Karpas-422 (cell line): Measurements from ENCODE around the gene GSTT2B. TPM values are rescaled to one million over a fixed set of nuclear protein-coding genes. Genes with fewer than 3 reads are reported as not detected.
"Not testable (repeated sequence)": the region's sequence is repeated elsewhere in the genome, so short reads cannot be mapped to it uniquely, and the experiment has no call there.

Source experiments
- DNase-seq: peaks from one replicate; pipeline ENCODE4 v3.0.0-alpha.2; 2015
- H2AFZ ChIP-seq: fragments of 200-600 bp; sonication (generic); 2 replicates; pipeline ENCODE4 v1.6.1; 2014; ENCODE audit warnings: antibody characterized with exemption, low read length, mixed read lengths
- H3K27ac ChIP-seq: fragments of 200-600 bp; sonication (generic); 2 replicates; pipeline ENCODE4 v1.5.1; 2014; ENCODE audit warnings: mild to moderate bottlenecking, low read length, moderate library complexity
- H3K27me3 ChIP-seq: fragments of 200-600 bp; sonication (generic); 2 replicates; pipeline ENCODE4 v1.6.1; 2014; ENCODE audit warnings: low read length, mixed read lengths
- H3K36me3 ChIP-seq: fragments of 200-600 bp; sonication (generic); 2 replicates; pipeline ENCODE4 v1.6.1; 2014; ENCODE audit warnings: low read length, mixed read lengths; ENCODE audit not compliant: insufficient read depth
- H3K4me1 ChIP-seq: fragments of 200-600 bp; sonication (generic); 2 replicates; pipeline ENCODE4 v1.6.1; 2014; ENCODE audit warnings: mild to moderate bottlenecking, low read length, mixed read lengths
- H3K4me2 ChIP-seq: fragments of 200-600 bp; sonication (generic); 2 replicates; pipeline ENCODE4 v1.6.1; 2014; ENCODE audit warnings: low read length, low read depth, mild to moderate bottlenecking; ENCODE audit not compliant: poor library complexity, severe bottlenecking
- H3K4me3 ChIP-seq: fragments of 200-600 bp; sonication (generic); 2 replicates; pipeline ENCODE4 v1.5.1; 2014; ENCODE audit warnings: mild to moderate bottlenecking, antibody characterized with exemption, low read length, mixed read lengths
- H3K79me2 ChIP-seq: fragments of 200-600 bp; sonication (generic); 2 replicates; pipeline ENCODE4 v1.6.1; 2014; ENCODE audit warnings: mild to moderate bottlenecking, low read length, mixed read lengths
- H3K9ac ChIP-seq: fragments of 200-600 bp; sonication (generic); 2 replicates; pipeline ENCODE4 v1.6.0; 2014; ENCODE audit warnings: low read length
- H3K9me2 ChIP-seq: fragments of 200-600 bp; sonication (generic), shearing (Covaris generic); replicated peaks from 2 replicates; pipeline ENCODE4 v1.6.0; 2014; ENCODE audit warnings: mild to moderate bottlenecking, low read length, moderate library complexity; ENCODE audit not compliant: insufficient read depth
- H3K9me3 ChIP-seq: fragments of 300-700, 200-600 bp; sonication (generic); 2 replicates; pipeline ENCODE4 v1.6.1; 2014; ENCODE audit warnings: low read length, mixed read lengths
- H4K20me1 ChIP-seq: fragments of 200-600 bp; sonication (generic); 2 replicates; pipeline ENCODE4 v1.6.1; 2014; ENCODE audit warnings: mild to moderate bottlenecking, antibody characterized with exemption, low read length, low read depth; ENCODE audit not compliant: insufficient read depth
- total RNA-seq: library from RNA; depleted of rRNA; stranded (reverse); fragments of >200 nt; shearing (Covaris generic); gene quantifications from 2 replicates; pipeline ENCODE4 v1.2.3, GENCODE V29; 2014; ENCODE audit warnings: low replicate concordance

GSTT2B gene
- total RNA-seq, 1 experiment from 2014 or later, result not detected

DNA sequence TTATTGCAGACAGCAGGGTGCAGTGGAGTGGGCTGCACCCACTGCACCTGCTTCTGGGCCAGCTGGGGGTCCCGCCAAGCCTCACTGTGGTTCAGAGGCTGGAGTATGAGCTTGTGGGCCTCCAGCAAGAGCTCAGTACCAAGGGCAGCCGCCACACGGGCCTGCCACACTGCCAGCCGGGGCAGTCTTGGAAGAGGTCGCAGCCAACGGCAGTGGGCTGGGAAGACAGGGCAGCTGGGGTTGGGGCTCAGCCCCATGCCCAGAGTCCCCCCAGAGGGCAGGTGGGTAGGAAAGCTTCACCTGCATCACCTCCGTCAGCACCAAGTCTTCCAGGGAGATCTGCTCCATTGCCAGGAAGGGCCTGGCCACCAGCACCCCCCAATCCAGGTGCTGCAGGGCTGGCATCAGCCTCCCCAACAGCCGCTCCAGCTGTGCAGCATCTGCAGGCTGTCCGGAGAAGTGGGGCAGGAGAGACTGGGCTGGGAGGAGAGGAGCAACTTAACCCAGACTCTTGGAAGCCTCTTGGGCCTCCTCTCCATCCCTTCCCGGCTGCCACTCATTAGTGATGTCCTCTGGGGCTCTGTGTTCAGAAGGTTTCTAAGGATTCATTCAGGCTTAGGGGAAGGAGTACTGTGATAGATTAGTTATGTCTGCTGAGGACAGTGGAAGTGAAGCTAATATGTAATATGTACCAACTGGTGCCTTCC lies 45.4 kb upstream of the GSTT2B start:
- H3K27ac ChIP-seq, result no peak overlapping the region
- no peaks in the 10 kb centered on the region; the same call in 1 of the 2 replicates for H3K27me3 ChIP-seq
- no peaks in the 10 kb centered on the region for H4K20me1 ChIP-seq
- no peak overlapping the region for H3K4me2 ChIP-seq
- H3K4me3 ChIP-seq, result no peak overlapping the region
- H3K4me1 ChIP-seq, result peaks cover 6% of the 10 kb centered on the region; the same call in 1 of the 2 replicates
- no peaks in the 10 kb centered on the region for H3K36me3 ChIP-seq
- H3K9me2 ChIP-seq, result no peaks in the 10 kb centered on the region
- no peaks in the 10 kb centered on the region for H3K9me3 ChIP-seq
- H3K79me2 ChIP-seq, result no peaks in the 10 kb centered on the region
- H2AFZ ChIP-seq, result no peak overlapping the region
- peak; percentile 35 for DNase-seq
- H3K9ac ChIP-seq, result no peak overlapping the region

GRCh38 chr22:24005201-24005600 lies 44.2 kb upstream of the GSTT2B start, which contains the start of gene GSTT4:
Gene GSTT4, minus strand, starts transcription at chr22:24005453. Its CDS starts 97 bp downstream, at chr22:24005356.
- Histone ChIP-seq H3K4me2 (no peak within 1 kb of the TSS), H3K79me2 (no peaks in the 10 kb centered on the region), H3K36me3 (no peaks in the 10 kb centered on the region), H3K9me2 (no peaks in the 10 kb centered on the region), H3K9ac (no peak within 1 kb of the TSS), H4K20me1 (no peaks in the 10 kb centered on the region), H3K4me3 (no peak within 1 kb of the TSS), H2AFZ (no peak within 1 kb of the TSS), H3K4me1 (no peaks in the 10 kb centered on the region), H3K27me3 (no peaks in the 10 kb centered on the region; the same call in 1 of the 2 replicates), H3K27ac (no peak within 1 kb of the TSS), H3K9me3 (no peaks in the 10 kb centered on the region)
- peak; percentile 37 for DNase-seq

DNA sequence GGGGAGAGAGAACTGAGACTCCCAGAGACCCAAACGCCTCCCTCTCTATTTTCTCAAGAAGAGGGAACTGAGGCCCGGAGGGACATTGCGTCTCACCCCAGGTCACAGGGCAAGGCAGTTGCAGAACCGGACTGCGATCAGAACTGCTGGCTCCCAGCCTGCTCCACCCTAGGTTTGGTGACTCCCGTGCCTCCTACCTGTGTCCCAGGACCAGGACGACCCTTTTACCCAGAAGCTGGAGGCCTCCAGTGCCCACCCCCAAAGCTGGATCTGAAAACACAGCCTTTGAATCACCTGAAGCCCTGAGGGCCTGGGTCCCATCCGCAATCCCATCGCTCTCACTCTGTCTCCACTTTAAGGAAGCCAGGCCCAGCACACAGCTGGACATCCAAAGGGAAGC lies 42.9 kb upstream of the GSTT2B start:
- H3K9me2 ChIP-seq, result no peaks in the 10 kb centered on the region
- H3K9me3 ChIP-seq, result no peaks in the 10 kb centered on the region
- H3K4me2 ChIP-seq, result no peak overlapping the region
- H3K4me3 ChIP-seq, result no peak overlapping the region
- no peak overlapping the region for H2AFZ ChIP-seq
- no peak for DNase-seq
- H3K9ac ChIP-seq, result no peak overlapping the region
- H3K79me2 ChIP-seq, result no peaks in the 10 kb centered on the region
- no peaks in the 10 kb centered on the region for H3K4me1 ChIP-seq
- H3K36me3 ChIP-seq, result no peaks in the 10 kb centered on the region
- H3K27ac ChIP-seq, result no peak overlapping the region
- no peaks in the 10 kb centered on the region for H4K20me1 ChIP-seq
- no peaks in the 10 kb centered on the region for H3K27me3 ChIP-seq

DNA sequence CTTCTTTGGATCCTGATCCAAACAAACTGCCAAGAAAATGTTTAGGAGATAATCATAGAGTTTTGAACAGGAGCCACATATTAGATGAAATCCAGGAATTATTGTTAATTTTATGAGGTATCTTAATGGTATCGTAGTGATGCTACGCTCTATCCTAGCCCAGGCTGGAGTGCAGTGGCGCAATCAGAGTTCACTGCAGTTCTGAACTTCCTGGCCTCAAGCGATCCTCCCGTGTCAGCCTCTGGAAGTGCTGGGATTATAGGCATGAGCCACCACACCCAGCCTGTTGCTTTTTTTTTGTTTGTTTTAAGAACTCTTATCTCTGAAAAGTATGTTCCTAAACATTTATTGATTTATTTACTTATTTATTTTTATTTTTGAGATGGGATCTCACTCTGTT lies 41.9 kb upstream of the GSTT2B start:
- Histone ChIP-seq H3K4me2 (no peak overlapping the region), H3K4me1 (no peaks in the 10 kb centered on the region), H3K27ac (no peak overlapping the region), H3K36me3 (no peaks in the 10 kb centered on the region), H3K9me3 (no peaks in the 10 kb centered on the region), H3K9ac (no peak overlapping the region), H4K20me1 (no peaks in the 10 kb centered on the region), H2AFZ (no peak overlapping the region), H3K27me3 (no peaks in the 10 kb centered on the region), H3K4me3 (no peak overlapping the region), H3K79me2 (no peaks in the 10 kb centered on the region), H3K9me2 (no peaks in the 10 kb centered on the region)
- no peak for DNase-seq

DNA sequence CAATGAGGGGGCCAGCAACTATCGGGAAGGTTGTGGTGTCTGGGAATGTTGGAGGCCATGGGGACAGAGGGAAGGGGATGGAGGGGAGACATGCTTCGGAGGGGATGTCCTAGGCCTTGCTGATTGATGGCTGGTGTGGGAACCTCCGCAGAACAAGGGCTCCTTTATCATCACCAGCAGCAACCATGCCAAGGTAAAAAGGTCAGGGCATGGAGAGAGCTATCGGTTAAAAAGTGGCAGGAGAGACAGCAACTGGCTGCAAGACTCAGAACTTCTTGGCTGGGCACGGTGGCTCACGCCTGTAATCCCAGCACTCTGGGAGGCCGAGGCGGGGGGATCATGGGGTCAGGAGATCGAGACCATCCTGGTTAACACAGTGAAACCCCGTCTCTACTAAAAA lies 41.3 kb upstream of the GSTT2B start:
- no peaks in the 10 kb centered on the region for H3K9me2 ChIP-seq
- H3K9ac ChIP-seq, result no peak overlapping the region
- H3K27me3 ChIP-seq, result no peaks in the 10 kb centered on the region

GRCh38 chr22:24001314-24001713 lies 40.3 kb upstream of the GSTT2B start:
- Histone ChIP-seq H3K4me3 (no peak overlapping the region), H4K20me1 (no peaks in the 10 kb centered on the region), H3K9me3 (no peaks in the 10 kb centered on the region), H3K9ac (no peak overlapping the region), H3K36me3 (no peaks in the 10 kb centered on the region), H3K79me2 (no peaks in the 10 kb centered on the region), H3K4me2 (no peak overlapping the region), H2AFZ (no peak overlapping the region), H3K27me3 (no peaks in the 10 kb centered on the region), H3K27ac (no peak overlapping the region), H3K9me2 (no peaks in the 10 kb centered on the region), H3K4me1 (no peaks in the 10 kb centered on the region)
- DNase-seq, result no peak

More for the DNA sequence above, 41.3 kb upstream of the GSTT2B start:
- no peaks in the 10 kb centered on the region for H3K36me3 ChIP-seq
- no peaks in the 10 kb centered on the region for H3K79me2 ChIP-seq
- H3K9me3 ChIP-seq, result no peaks in the 10 kb centered on the region
- H4K20me1 ChIP-seq, result no peaks in the 10 kb centered on the region
- H3K4me2 ChIP-seq, result no peak overlapping the region
- peak; percentile 23 for DNase-seq
- no peak overlapping the region for H2AFZ ChIP-seq
- no peak overlapping the region for H3K4me3 ChIP-seq
- H3K4me1 ChIP-seq, result no peaks in the 10 kb centered on the region
- H3K27ac ChIP-seq, result no peak overlapping the region

- H3K9ac ChIP-seq, H2AFZ ChIP-seq, H4K20me1 ChIP-seq: not testable (repeated sequence)
Measured at GRCh38 chr22:23999779-24000178, 38.8 kb upstream of the GSTT2B start.

GRCh38 chr22:23997092-23997491 lies 36.1 kb upstream of the GSTT2B start:
- Histone ChIP-seq H3K4me1 (no peaks in the 10 kb centered on the region), H3K9ac (no peak overlapping the region), H3K27ac (no peak overlapping the region), H3K4me2 (no peak overlapping the region), H4K20me1 (no peaks in the 10 kb centered on the region), H3K9me3 (no peaks in the 10 kb centered on the region), H3K36me3 (no peaks in the 10 kb centered on the region), H2AFZ (no peak overlapping the region), H3K4me3 (no peak overlapping the region), H3K27me3 (no peaks in the 10 kb centered on the region), H3K79me2 (no peaks in the 10 kb centered on the region), H3K9me2 (no peaks in the 10 kb centered on the region)
- peak; percentile 19 for DNase-seq

More at GRCh38 chr22:23999779-24000178, 38.8 kb upstream of the GSTT2B start:
- H3K36me3 ChIP-seq, H3K9me3 ChIP-seq, H3K27ac ChIP-seq, H3K9me2 ChIP-seq, H3K79me2 ChIP-seq, H3K4me2 ChIP-seq, H3K4me1 ChIP-seq, H3K27me3 ChIP-seq, H3K4me3 ChIP-seq: not testable (repeated sequence)
- peak; percentile 25 for DNase-seq
